ENCODE measurements around the gene HMGN4. TPM values are rescaled to one million over a fixed set of nuclear protein-coding genes. Genes with fewer than 3 reads are reported as not detected.

The HMGN4 gene
- total and polyA plus RNA-seq, 9 of the 15 experiments (the other 6 are each of a cell fraction or from before 2014, with no cell fraction given), result 35.4 to 134 (median 94.1) TPM

GRCh38 chr6:26550250-26550993 is 12.3 kb downstream of the HMGN4 start (continued):
- TF ChIP-seq NEUROD1 (IDR thresholded peaks at IDR 0.05; ENCODE audit: borderline replicate concordance, low read depth, low read length, partially characterized antibody), result no peak
- no peak for TF ChIP-seq ATF1 (CRISPR knock-in tag; IDR thresholded peaks at IDR 0.05)
- no peak for TF ChIP-seq ATF1 (tag; IDR thresholded peaks at IDR 0.05)
- TF ChIP-seq PBX2 (CRISPR knock-in tag; IDR thresholded peaks at IDR 0.05; ENCODE audit: low read depth), result no peak
- TF ChIP-seq PBX2 (tag; conservative IDR thresholded peaks at IDR 0.05; ENCODE audit: low read depth), result no peak
- TF ChIP-seq NCOA6 (IDR thresholded peaks at IDR 0.05), result peak; percentile 90
- no peak for TF ChIP-seq CHD1 (IDR thresholded peaks at IDR 0.05; ENCODE audit: low read length)
- no peak for TF ChIP-seq SLC30A9 (CRISPR knock-in tag; IDR thresholded peaks at IDR 0.05)
- no peak for TF ChIP-seq KAT7 (CRISPR knock-in tag; IDR thresholded peaks at IDR 0.05; ENCODE audit: borderline replicate concordance)
- TF ChIP-seq FOSL1 (tag; conservative IDR thresholded peaks at IDR 0.05), result no peak
- TF ChIP-seq MXI1 (IDR thresholded peaks at IDR 0.05; ENCODE audit: low read depth, low read length), result no peak
- no peak for TF ChIP-seq SMC3 (conservative IDR thresholded peaks at IDR 0.05; ENCODE audit: insufficient read depth, low read depth, low read length)
- no peak for TF ChIP-seq ZFP36 (IDR thresholded peaks at IDR 0.05; ENCODE audit: low read depth, low read length, partially characterized antibody)
- TF ChIP-seq ZBTB12 (CRISPR knock-in tag; IDR thresholded peaks at IDR 0.05), result no peak; the same call in 1 of the 2 replicates
- TF ChIP-seq TCF7 (IDR thresholded peaks at IDR 0.05; ENCODE audit: borderline replicate concordance), result no peak
- no peak for TF ChIP-seq ZNF232 (CRISPR knock-in tag; IDR thresholded peaks at IDR 0.05)
- no peak for TF ChIP-seq FOXP4 (CRISPR knock-in tag; IDR thresholded peaks at IDR 0.05; ENCODE audit: borderline replicate concordance)
- TF ChIP-seq ZFPM2 (CRISPR knock-in tag; IDR thresholded peaks at IDR 0.05), result no peak
- no peak for TF ChIP-seq THRAP3 (IDR thresholded peaks at IDR 0.05; ENCODE audit: borderline replicate concordance)
- no peak for TF ChIP-seq SRSF7 (optimal IDR thresholded peaks at IDR 0.05; ENCODE audit: low read depth, low read length)
- no peak for TF ChIP-seq ZNF3 (CRISPR knock-in tag; IDR thresholded peaks at IDR 0.05)
- TF ChIP-seq SMAD3 (CRISPR knock-in tag; conservative IDR thresholded peaks at IDR 0.05), result no peak
- TF ChIP-seq ZNF445 (CRISPR knock-in tag; IDR thresholded peaks at IDR 0.05; ENCODE audit: low read depth), result no peak

All from K562 (cell line).